ENCODE data around the gene EREG. TPM values are rescaled to one million over a fixed set of nuclear protein-coding genes. Genes with fewer than 3 reads are reported as not detected.

Gene EREG
- total RNA-seq, 1 experiment from 2014 or later = not detected

- Mint-ChIP-seq H3K4me3 (no peak overlapping the region), H3K36me3 (ENCODE audit: insufficient read depth in 1 of 3, low read depth in 3 of 3) (peaks cover 0 to 1% (median 0%) of the 10 kb centered on the region in 3 experiments; a peak in 1 of 7 replicates), H3K27me3 (ENCODE audit: low read depth) (no peaks in the 10 kb centered on the region; the same call in 1 of the 2 replicates), H3K4me1 (peaks cover 5% of the 10 kb centered on the region in 2 experiments; a peak in 2 of 4 replicates), H3K27ac (no peak overlapping the region), H3K9me3 (peaks cover 7% of the 10 kb centered on the region in 2 experiments; a peak in 4 of 5 replicates)
- Histone ChIP-seq H3K18ac (ENCODE audit: insufficient read length, low read depth, low read length) (no peak overlapping the region), H2BK12ac (ENCODE audit: insufficient read length, low read depth, low read length) (no peak overlapping the region), H3K27ac (ENCODE audit: insufficient read length, low read depth, low read length) (no peak overlapping the region), H3K4me2 (ENCODE audit: insufficient read depth, insufficient read length, low read length) (no peak overlapping the region), H2BK5ac (ENCODE audit: insufficient read length, low read length) (no peak overlapping the region), H2BK20ac (ENCODE audit: low read depth, low read length, poor library complexity, severe bottlenecking) (no peak overlapping the region), H3K9me3 (ENCODE audit: control insufficient read depth, low read depth, low read length) (no peaks in the 10 kb centered on the region), H3K56ac (ENCODE audit: insufficient read length, low read depth, low read length) (no peak overlapping the region), H3K79me1 (ENCODE audit: insufficient read depth, low read depth, low read length, poor library complexity, severe bottlenecking) (no peaks in the 10 kb centered on the region), H3K9ac (ENCODE audit: extremely low read depth, insufficient read length, low read length) (no peak overlapping the region), H3T11ph (ENCODE audit: low read length) (no peak overlapping the region), H4K5ac (ENCODE audit: insufficient read length, low read depth, low read length) (no peak overlapping the region), H3K4me1 (ENCODE audit: insufficient read depth, low read length) (no peaks in the 10 kb centered on the region; the same call in 1 of the 2 replicates), H4K8ac (replicated peaks; ENCODE audit: insufficient read length, low read depth, low read length) (no peak overlapping the region), H4K91ac (ENCODE audit: insufficient read length, low read depth, low read length) (no peak overlapping the region), H3K14ac (ENCODE audit: insufficient read depth, low read length) (no peak overlapping the region), H2BK120ac (ENCODE audit: low read depth, low read length, poor library complexity, severe bottlenecking) (no peak overlapping the region), H2BK15ac (ENCODE audit: low read depth, low read length) (no peak overlapping the region), H3K23me2 (ENCODE audit: insufficient read length, low read depth, low read length, poor library complexity, severe bottlenecking) (no peaks in the 10 kb centered on the region), H2AK5ac (ENCODE audit: insufficient read length, low read length) (no peak overlapping the region), H3K4ac (ENCODE audit: low read depth, low read length) (no peak overlapping the region), H4K20me1 (ENCODE audit: control insufficient read depth, insufficient read depth, insufficient read length) (no peaks in the 10 kb centered on the region), H2AFZ (ENCODE audit: low read length) (no peak overlapping the region), H3K23ac (ENCODE audit: insufficient read length, low read depth, low read length) (no peak overlapping the region), H3K27me3 (ENCODE audit: insufficient read depth, low read length) (no peaks in the 10 kb centered on the region), H3K79me2 (ENCODE audit: insufficient read depth, low read length) (no peaks in the 10 kb centered on the region)
- TF ChIP-seq CTCF (conservative IDR thresholded peaks at IDR 0.05) = no peak
- DNase-seq = no peak
- no CpG with 5 or more reads among the region's 3 CpGs for WGBS (ENCODE audit: extremely low coverage, insufficient read length, low lambda C conversion rate)
These were observed 50.8 kb downstream of the EREG start for GRCh38 chr4:74415602-74416300.
